Measurements from ENCODE around the gene TVP23B.
"Not testable (repeated sequence)": the region's sequence is repeated elsewhere in the genome, so short reads cannot be mapped to it uniquely, and the experiment has no call there.

GRCh38 chr17:18758344-18758743 is 22.6 kb upstream of the TVP23B start:
- TF ChIP-seq, protein P1, sequence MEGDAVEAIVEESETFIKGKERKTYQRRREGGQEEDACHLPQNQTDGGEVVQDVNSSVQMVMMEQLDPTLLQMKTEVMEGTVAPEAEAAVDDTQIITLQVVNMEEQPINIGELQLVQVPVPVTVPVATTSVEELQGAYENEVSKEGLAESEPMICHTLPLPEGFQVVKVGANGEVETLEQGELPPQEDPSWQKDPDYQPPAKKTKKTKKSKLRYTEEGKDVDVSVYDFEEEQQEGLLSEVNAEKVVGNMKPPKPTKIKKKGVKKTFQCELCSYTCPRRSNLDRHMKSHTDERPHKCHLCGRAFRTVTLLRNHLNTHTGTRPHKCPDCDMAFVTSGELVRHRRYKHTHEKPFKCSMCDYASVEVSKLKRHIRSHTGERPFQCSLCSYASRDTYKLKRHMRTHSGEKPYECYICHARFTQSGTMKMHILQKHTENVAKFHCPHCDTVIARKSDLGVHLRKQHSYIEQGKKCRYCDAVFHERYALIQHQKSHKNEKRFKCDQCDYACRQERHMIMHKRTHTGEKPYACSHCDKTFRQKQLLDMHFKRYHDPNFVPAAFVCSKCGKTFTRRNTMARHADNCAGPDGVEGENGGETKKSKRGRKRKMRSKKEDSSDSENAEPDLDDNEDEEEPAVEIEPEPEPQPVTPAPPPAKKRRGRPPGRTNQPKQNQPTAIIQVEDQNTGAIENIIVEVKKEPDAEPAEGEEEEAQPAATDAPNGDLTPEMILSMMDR (IDR thresholded peaks at IDR 0.05; ENCODE audit: insufficient read depth, low read length) = not testable (repeated sequence)
- not testable (repeated sequence) for TF ChIP-seq POLR2AphosphoS5 (IDR thresholded peaks at IDR 0.05; ENCODE audit: low read depth)
